GM12891 (cell line): ENCODE measurements around the gene VWDE.

Source experiments
- POLR2A ChIP-seq: IDR thresholded peaks from 2 replicates; pipeline ENCODE4 v1.6.1; 2011; ENCODE audit warnings: low read depth, low read length, control low read depth
- POLR2AphosphoS5 ChIP-seq: IDR thresholded peaks from 2 replicates; pipeline ENCODE4 v1.6.1; 2011; ENCODE audit warnings: low read depth, low read length, control low read depth

DNA sequence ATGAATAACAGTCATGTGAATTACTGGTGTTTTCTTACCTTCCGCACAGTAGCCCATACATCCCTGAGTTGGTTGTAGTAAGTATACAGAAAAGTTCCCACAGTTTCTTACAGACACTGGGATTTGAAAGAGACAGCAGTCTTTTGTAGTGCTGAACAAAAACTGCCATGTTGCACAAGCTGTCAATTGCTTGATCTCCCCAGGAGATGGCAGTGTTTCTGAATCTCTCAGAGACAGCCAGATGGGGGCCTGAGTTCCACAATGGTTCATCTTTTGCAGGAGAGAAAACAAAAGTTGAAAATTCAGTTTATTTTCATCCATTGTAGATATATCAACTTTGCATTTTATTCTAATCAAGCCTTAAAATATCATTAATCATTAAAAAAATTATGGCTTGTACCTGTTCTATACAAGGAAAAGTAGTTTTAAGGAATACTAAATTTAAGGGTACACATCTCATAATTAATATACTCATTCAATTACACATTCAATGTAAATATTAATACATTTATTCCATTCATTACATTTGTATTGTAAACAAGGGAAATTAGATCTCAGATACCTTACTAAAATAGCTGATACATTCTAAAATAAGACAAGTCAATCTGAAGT lies 14.5 kb downstream of the VWDE start:
- TF ChIP-seq POLR2AphosphoS5 (no peak), POLR2A (no peak)
